CD4-positive, alpha-beta T cell treated with Interleukin-6 for 4 hours (primary cell): ENCODE data around the gene MAP3K7.

ENCODE experiments used
- DNase-seq: peaks from one replicate; pipeline ENCODE4 v3.0.0-alpha.2; 2020; ENCODE audit warnings: mixed read lengths

MAP3K7 gene

DNA sequence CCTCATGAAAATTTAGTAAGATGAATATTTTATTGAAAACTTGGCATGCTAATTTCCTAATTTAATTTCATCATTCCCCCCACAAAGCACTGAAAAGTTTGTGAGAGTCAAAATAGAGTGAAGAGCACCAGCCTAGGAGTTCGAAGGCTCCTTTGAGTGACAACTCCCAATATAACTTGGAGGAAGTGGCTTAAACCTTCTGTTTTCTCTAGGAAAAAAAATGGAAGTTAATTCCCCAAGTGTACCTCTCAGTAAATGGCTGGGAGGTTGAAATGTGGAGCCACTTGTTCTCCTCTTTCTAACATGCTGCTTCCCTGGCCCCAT lies 107.3 kb downstream of the MAP3K7 start:
- no peak for DNase-seq

DNA sequence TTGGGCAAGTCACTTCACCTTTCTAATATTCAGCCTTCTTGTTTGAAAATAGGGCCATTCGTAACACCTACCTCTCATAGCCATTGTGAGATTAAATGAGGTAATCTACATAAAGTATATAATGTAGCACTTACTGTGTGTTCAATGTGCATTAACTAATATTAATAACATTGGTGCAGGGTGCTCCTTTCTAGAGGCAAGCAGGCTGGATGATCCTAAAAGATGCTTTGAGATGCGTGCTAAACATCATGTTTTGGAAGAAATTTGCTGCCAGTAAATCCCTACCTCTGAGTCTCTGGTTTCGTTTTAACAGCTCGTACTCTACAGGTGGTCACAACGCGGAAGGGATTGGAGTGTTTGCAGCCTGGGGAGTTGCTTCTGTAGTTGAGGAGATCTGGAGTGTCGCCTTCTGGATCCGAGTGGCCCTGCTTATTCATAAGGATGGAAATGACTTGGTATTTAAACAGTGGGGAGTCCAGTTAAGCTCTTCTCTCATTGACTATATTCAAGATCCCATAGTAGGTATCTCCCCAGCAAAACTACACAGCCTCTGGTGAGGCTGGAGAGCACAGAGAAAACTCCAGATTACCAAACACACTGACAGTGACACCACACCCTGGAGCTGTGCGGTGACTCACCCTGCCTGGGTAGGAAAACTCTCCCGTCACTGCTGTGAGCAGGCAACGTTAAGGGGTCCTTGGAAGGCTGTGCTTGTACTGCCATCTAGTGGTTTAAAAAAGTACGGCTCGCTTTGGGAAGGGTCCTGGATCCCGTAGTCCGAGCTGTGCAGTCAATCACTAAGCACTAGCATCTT lies 107.9 kb downstream of the MAP3K7 start:
- peak; percentile 89 for DNase-seq

DNA sequence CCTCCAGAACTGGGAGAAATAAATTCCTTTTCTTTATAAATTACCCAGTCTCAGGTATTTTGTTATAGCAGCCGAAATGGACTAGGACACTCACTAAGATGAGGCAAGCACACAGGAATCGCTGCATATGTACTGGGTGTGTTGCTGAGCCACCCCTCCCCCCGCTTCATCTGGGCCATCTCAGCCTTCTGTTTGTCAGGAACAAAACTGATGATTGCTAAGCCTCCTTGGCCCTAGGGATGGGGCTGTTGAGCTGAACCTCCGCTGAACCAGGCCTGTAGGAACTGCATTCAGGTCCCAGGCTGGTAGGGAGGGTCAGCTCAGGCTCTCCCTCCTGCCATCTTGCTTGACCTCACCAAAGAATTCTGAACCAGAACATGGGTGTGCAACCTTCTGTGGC lies 108.6 kb downstream of the MAP3K7 start:
- no peak for DNase-seq

DNA sequence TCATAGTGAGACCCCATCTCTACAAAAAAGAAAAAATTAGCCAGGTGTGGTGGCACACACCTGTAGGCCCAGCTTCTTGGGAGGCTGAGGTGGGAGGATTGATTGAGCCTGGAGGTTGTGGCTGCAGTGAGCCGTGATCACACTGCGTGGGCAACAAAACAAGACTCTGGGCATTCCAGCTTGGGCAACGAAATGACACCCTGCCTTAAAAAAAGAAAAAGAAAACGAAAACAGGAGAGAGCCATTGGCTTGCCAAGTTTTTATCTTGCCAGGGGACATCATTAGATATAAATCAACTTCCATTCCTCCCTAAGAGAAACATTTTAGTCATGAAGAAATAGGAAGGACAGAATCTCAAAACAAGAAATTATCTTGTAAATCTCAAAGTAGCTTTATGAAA lies 109.5 kb downstream of the MAP3K7 start:
- DNase-seq = no peak

DNA sequence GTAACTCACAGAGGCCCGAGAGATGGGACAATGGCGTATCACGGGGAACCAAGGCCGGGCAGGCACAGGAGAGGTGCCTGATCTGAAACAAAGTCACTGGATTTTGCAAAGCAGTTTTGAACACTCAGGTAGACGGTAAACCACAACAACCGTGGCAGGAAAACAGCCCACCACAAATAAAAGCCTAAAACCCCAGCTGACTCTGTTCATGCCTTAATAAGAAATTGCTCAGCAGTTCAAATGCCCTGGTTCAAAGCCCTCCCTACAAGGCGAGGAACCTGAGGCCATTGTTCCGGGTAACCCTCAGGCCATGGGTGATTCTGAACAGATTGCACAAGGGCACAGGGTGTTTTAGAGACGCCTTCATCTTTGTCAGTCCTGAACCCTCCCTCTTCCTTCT lies 114.2 kb downstream of the MAP3K7 start:
- DNase-seq = peak; percentile 52

DNA sequence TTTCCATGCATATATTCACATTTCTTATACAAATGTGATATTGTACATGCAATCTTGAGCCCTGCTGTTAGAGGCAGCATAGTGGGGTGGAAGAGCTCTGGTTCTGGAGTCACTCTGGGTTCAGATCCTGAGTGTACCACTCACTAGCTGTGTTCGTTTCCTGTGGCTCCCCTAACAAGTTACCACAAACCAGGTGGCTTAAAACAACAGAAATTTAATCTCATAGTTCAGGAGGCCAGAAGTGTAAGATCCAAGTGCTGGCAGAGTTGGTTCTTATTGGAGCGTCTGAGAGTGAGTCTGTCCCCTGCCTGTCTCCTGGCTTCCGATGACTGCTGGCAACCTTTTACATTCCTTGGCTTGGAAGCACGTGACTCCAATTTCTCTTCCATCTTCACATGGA lies 115.6 kb downstream of the MAP3K7 start:
- DNase-seq = no peak

DNA sequence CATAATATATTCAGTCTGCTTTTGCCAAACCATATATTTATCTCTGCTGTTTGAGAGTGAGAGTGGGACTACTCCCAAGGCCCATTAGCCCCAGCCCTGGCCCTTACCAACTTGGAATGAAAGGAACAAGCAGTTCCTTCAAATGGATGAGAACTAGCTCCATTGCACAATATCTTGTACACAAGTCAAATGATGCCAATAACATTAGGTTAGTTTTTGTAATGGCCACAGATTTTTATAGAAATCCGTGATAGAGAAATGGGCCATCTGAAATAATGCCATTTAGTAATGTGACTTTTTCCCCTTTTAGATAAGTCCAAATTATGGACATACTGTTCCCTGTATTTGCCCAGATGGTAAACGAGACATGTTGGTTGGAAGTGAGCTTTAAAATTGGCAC lies 117.0 kb downstream of the MAP3K7 start:
- no peak for DNase-seq

DNA sequence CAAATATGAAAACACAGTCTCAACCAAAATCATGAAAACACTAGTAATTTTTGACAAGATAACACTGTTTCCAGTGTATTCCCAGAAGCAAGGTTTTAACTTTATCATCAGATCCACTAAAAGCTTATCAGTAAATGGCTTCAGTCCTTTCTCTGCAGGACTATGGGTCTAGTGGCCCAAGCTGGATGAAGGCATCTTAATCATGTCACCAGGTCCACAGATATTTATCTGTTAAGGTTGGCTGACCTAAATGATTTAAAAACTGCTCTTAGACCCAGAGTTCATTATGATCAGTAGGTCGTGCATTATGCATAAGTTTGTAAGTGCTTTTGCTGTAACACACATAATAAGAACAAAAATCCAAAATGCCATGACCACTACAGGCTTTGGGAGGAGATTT lies 118.0 kb downstream of the MAP3K7 start:
- no peak for DNase-seq

DNA sequence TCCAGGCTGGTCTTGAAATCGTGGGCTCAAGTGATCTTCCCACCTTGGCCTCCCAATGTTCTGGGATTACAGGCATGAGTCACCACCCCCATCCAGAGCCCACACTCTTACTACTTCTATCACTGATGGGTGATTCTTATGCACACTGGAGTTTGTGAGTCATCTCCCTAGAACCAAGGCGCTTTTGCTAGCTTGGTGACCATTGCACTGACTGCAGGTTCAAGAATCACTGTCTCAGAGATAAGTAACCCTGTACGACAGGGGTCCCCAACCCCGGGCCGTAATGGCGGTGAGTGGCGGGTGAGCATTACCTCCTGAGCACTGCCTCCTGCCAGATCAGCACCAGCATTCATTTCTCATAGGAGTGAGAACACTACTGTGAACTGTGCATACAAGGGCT lies 118.8 kb downstream of the MAP3K7 start:
- DNase-seq = no peak

DNA sequence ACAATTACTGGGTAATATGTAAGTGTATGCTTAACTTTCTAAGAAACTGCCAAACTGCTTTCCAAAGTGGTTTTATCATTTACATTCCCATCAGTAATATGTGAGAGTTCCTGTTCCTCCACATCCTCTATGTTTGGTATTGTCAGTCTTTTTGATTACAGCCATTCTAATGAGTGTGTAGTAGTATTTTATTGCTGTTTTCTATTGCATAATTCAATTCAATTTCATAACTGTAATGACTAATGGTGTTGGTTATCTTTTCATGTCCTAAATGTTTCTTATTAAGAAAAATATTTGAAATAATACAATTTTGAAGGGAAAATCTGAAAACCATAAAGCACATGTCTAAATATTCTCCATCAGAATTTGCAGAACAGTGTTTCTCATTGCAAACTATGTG lies 119.3 kb downstream of the MAP3K7 start:
- DNase-seq = no peak

DNA sequence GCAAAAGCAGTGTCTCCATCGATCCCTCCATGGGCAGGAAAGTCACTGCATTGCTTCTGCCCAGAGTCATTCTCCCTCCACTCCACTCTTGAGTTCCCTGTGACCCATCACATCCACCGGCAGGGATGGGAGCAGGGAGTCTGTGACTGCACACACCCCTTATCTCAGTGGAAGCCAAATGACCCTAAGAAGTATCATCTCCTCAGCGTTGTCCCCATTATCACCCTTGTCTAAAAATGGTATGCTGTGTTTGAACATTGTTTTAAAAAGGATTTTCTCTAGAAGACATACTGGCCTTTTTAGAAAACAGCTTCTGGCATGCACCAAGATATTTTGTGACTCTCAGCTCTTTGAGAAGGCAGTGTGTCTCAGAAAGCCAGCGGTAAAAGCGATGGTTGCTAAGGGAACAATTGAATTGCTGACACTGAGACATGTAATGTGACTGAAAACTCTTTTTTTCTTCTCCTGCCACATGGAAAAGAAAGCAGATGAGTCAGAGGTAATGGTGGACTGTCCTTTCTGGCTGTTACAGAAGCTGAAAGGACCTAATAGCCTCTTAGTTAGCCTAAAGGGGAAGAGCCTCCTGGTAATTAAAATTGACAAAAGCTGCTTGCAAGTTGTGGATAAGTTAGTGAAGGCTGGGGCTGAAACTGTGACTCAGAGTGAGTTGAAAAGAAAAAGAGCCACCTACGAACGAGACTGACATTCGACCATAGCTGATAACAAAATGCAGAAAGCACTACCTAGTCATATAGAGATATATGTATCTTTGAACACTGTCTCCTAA lies 120.5 kb downstream of the MAP3K7 start:
- DNase-seq = no peak

DNA sequence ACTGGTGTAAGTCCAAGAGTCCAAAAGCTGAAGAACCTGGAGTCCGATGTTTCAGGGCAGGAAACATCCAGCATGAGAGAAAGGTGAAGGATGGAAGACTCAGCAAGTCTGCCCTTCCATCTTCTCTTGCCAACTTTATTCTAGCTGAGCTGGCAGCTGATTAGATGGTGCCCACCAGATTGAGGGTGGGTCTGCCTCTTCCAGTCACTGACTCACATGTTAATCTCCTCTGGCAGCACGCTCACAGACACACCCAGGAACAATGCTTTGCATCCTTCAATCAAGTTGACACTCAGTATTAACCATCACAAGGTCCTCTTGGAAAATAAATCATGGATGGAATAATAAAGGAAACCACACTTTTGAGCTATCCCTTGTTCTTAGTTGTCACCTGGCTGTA lies 121.2 kb downstream of the MAP3K7 start:
- DNase-seq = no peak

DNA sequence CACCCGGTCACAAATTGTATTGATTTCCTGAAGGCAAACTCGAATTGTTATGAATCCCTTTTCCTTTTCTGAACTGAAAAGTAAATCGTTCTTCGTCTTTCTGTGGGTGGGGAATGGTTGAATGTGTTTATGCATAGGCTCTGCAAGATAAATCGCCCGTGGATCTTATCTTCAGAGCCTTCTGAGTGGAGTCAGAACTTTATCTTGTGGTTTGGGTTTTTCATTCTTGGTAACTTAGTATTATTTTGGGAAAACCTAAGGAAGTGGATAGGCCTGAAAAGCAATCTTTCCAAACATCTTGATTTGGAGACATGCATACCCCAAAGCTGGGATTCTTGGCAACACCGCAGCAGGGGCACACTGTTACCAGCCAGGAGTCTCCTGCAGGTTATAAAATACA lies 122.4 kb downstream of the MAP3K7 start:
- no peak for DNase-seq

DNA sequence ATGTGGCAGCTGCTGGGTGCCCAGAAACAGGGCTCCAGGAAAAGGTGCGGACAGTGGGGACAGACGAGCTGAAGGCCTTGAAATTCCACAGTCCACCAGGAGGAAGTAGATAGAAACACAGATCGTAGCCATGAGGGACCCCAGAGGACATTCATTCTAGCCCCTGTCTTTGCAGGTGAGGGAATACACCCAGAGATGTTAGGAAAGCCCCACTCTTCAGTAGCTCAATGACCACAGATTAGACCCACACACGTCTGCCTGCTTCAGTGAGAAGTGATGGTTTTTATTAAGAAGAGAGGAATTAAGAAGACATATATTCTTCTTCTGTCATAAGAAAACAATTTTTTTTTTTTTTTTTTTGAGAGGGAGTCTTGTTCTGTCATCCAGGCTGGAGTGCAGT lies 123.0 kb downstream of the MAP3K7 start:
- DNase-seq = no peak
